DMS153 treated with DMSO at 0.1 percent for 48 hours (cell line): Measurements from ENCODE around the gene ZNF536.
"Not testable (repeated sequence)": the region's sequence is repeated elsewhere in the genome, so short reads cannot be mapped to it uniquely, and the experiment has no call there.

Experiments used
- DNase-seq: peaks from one replicate; lab custom pipeline; 2025; ENCODE audit not compliant: unreplicated experiment; lab: John Stamatoyannopoulos, UW

Gene ZNF536

GRCh38 chr19:30387311-30388115 lies 15.3 kb downstream of the ZNF536 start:
- DNase-seq: no peak

- no peak for DNase-seq
Measured at GRCh38 chr19:30388327-30388726, 16.1 kb downstream of the ZNF536 start.

GRCh38 chr19:30388819-30389218 lies 16.6 kb downstream of the ZNF536 start:
- DNase-seq: no peak

GRCh38 chr19:30390356-30390988 lies 18.3 kb downstream of the ZNF536 start:
- no peak for DNase-seq

GRCh38 chr19:30391052-30391451 lies 18.9 kb downstream of the ZNF536 start:
- DNase-seq: no peak

GRCh38 chr19:30391554-30392551 lies 19.7 kb downstream of the ZNF536 start:
- no peak for DNase-seq

GRCh38 chr19:30393046-30393445 lies 20.9 kb downstream of the ZNF536 start:
- no peak for DNase-seq

- no peak for DNase-seq
Measured at GRCh38 chr19:30393729-30394480, 21.7 kb downstream of the ZNF536 start.

GRCh38 chr19:30394481-30395151 lies 22.4 kb downstream of the ZNF536 start:
- no peak for DNase-seq

- DNase-seq: no peak
Measured at GRCh38 chr19:30395283-30395682, 23.1 kb downstream of the ZNF536 start.

- not testable (repeated sequence) for DNase-seq
Measured at GRCh38 chr19:30398539-30398938, 26.4 kb downstream of the ZNF536 start.

- no peak for DNase-seq
Measured at GRCh38 chr19:30401956-30402355, 29.8 kb downstream of the ZNF536 start.

GRCh38 chr19:30402436-30403202 lies 30.4 kb downstream of the ZNF536 start:
- no peak for DNase-seq

GRCh38 chr19:30403203-30403985 lies 31.2 kb downstream of the ZNF536 start:
- no peak for DNase-seq

- DNase-seq: no peak
Measured at GRCh38 chr19:30406220-30407067, 34.3 kb downstream of the ZNF536 start.

- DNase-seq: no peak
Measured at GRCh38 chr19:30407068-30407709, 35.0 kb downstream of the ZNF536 start.

GRCh38 chr19:30408734-30409301 lies 36.6 kb downstream of the ZNF536 start:
- DNase-seq: no peak
